ENCODE measurements around the gene MIGA1. TPM values are rescaled to one million over a fixed set of nuclear protein-coding genes. Genes with fewer than 3 reads are reported as not detected.
"Not testable (repeated sequence)": the region's sequence is repeated elsewhere in the genome, so short reads cannot be mapped to it uniquely, and the experiment has no call there.

MIGA1 gene, protein sequence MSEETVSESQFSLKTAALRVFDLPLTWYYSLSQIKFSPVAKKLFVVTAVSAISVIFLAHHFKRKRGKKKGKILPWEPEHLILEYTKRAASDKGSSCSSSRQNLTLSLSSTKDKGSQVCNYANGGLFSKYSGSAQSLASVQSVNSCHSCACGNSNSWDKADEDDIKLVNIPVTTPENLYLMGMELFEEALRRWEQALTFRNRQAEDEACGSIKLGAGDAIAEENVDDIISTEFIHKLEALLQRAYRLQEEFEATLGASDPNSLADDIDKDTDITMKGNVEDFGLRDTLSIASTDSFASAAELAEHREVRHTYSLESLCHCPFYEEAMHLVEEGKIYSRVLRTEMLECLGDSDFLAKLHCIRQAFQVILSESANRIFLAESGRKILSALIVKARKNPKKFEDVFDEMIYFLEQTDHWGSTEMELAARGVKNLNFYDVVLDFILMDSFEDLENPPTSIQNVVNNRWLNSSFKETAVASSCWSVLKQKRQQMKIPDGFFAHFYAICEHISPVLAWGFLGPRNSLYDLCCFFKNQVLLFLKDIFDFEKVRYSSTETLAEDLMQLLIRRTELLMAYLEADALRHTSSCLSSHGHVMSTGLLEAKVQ
- 10 to 100 TPM; 19.1 to 25.6 (median 22.7) TPM for polyA plus RNA-seq (ENCODE audit: insufficient read length in 4 of 4)

DNA sequence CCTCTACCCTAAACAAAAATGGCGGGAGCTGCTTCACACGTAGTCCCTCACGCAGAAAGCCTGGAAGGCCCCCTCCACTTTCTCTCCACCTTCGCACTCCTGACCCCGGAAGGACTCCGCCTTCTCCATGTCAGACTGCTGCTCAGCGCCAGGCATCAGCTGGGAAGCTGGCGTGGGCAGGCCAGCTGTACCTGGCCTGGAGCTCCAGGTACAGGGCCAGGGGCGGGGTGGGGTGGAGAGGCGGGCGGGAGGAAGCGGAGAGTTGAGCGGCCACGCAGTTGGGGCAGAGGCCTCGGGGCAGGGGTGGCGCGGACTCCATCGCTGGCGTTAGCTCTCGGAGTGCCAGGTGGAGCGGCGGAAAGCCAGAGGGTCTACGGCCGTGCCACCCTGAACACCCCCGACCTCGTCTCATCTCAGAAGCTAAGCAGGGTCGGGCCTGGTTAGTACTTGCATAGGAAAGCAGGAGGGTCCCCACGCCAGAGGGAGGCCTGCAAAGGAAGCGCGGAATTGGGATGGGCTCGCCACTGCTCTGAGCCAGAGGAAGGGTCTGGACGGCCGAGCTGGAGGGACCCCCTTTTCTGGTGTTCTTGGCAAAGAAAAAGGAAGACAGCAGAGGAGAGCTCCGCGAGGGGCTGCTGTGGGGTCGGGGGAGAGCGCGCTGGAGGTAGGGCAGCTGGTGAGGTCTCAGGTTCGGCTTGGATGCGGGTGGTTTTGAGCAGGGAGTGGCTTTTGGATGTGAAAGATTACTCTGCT lies at the start of gene MIGA1:
MIGA1 (plus strand) TSS at position 121 of the 753 bp plus-strand sequence. CDS start 3,604 bp downstream, outside the sequence.
- DNase-seq (ENCODE audit: low read depth in 4 of 4, low spot score in 3 of 4), result peak; percentile 84 to 85 (median 85)

DNA sequence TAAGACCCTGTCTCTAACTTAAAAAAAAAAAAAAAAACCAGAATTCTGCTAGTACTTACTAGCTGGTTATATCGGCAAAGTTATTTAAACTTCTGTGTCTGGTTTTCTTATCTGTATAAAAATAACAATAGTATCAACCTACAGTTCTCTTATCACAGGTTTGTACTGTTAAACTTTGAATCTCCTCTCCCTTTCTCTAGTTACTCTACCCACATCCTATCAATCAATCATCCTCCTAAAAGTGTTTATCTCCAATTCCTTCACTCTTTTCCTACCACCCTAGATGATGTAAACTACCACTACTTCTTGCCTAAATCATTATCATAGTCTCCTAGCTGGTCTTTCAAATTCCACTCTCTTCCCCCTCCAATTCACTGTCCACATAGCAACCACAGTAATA lies 47.4 kb upstream of the MIGA1 start:
- DNase-seq (ENCODE audit: low read depth in 4 of 4, low spot score in 3 of 4), result no peak

DNA sequence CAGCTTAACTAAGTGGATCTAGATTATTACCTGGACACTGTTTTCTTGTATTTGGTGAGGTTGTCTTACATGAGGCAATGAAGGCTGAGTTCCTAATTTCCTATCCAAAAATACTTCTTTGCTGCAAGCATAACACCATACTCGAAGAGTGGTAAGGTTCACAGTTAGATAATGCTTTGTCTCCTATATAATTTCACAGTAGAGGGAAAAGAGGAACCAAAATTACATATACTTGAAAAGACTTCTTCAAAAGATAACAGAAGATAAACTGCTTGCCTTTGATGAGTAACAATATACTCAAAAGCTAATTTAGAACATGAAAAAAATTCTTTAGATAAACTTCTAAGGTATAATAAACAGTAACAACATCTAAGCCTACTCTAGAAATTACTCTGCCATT lies 40.2 kb upstream of the MIGA1 start:
- no peak for DNase-seq (ENCODE audit: low read depth in 4 of 4, low spot score in 3 of 4)

DNA sequence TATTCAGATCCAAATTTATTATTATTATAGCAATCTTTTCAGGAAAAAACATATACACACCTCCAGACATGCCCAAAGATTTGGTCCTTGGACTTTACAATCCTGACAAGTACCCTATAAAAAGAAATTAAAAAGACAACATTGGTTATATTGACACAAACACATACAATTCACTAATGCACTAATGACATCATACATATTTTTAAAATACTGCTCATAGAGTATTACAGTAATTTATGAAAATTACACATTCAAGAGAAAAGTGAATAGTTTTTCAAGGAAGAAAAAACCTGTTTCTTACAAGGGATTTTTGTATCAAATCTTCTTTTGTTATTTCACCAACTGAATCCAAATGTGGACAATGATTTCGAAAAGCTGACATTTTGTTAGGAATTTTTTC lies 38.1 kb upstream of the MIGA1 start:
- no peak for DNase-seq (ENCODE audit: low read depth in 4 of 4, low spot score in 3 of 4)

DNA sequence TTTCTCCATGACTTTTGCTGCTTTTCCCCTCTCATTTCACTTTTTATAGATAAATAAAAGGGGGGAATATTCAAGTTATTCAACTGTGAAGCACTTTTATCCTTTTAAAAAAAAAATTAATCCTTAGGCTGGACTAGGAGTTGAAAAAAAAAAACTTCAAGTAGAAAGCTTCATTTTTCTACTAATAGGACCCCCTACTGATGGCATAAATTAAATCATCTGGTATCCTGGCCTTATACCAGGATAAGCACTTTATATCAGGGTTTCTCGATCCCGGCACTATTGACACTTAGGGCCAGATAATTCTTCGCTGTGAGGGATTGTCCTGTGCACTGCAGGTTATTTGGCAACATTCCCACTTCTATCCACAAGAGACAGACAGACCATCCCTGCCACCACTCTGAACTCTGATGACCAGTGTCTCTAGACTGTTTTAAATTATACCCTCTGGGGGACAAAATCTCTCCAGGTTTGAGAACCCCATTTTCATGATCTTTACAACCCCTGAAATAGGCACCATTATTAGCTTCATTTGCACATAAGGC lies 37.4 kb upstream of the MIGA1 start:
- no peak for DNase-seq (ENCODE audit: low read depth in 4 of 4, low spot score in 3 of 4)

DNA sequence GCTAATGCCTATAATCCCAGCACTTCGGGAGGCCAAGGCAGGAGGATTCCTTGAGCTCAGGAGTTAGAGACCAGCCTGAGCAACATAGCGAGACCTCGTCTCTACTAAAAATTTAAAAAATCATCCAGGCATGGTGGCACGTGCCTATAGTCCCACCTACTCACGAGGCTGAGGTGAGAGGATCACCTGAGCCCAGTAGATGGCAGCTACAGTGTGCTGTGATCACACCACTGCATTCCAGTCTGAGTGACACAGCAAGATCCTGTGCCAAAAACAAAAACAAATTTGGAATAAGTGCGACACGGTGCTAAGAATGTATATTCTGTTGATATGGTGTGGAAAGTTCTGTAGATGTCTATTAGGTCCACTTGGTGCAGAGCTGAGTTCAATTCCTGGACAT lies 34.9 kb upstream of the MIGA1 start:
- DNase-seq (ENCODE audit: low read depth in 4 of 4, low spot score in 3 of 4), result no peak

DNA sequence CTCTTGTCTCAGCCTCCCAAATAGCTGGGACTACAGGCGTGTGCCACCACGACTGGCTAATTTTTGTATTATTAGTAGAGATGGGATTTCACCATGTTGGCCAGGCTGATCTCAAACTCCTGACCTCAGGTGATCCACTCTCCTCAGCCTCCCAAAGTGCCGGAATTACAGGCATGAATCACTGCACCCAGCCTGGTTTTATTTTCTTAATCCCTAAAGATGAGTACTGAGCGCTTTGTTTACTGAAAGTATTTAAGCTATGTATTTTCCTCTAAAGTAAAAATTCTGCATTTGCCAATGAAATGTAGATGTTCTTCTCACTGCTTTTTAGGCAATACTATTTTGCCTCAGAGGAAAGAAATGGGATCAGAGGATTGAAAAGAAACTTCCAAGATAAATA lies 30.0 kb upstream of the MIGA1 start:
- not testable (repeated sequence) for DNase-seq (ENCODE audit: low read depth in 4 of 4, low spot score in 3 of 4)

DNA sequence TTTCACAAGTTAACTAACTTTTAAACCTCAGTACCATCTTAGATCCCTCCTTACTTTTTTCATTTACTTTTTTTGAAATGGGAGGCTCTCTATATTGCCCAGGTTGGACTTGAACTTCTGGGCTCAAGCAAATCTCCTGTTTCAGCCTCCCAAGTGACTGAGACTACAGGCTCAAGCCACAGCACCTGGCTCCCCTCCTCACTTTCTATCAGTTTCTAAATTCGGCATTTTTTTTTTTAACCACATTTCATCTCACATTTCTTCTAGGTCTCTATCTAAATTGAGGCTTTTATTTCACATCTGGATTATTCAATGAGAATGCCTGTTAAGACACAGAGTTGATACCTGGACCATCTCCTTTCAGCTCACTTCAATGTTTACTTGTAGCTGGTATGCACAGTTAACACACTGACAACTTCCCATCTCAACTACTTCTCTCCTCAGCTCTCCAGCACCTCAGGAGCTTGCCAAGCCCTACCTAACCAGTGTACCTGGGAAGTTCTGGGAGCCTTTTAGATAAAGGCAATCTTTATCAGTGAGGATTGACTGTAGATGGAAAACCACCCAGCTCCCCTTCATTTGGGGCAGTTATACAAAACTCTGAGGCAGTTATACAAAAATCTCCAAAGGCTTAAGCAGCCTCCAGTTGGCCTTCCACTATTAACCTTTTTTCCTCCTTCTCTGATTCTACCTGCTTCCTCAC lies 23.2 kb upstream of the MIGA1 start:
- no peak for DNase-seq (ENCODE audit: low read depth in 4 of 4, low spot score in 3 of 4)

DNA sequence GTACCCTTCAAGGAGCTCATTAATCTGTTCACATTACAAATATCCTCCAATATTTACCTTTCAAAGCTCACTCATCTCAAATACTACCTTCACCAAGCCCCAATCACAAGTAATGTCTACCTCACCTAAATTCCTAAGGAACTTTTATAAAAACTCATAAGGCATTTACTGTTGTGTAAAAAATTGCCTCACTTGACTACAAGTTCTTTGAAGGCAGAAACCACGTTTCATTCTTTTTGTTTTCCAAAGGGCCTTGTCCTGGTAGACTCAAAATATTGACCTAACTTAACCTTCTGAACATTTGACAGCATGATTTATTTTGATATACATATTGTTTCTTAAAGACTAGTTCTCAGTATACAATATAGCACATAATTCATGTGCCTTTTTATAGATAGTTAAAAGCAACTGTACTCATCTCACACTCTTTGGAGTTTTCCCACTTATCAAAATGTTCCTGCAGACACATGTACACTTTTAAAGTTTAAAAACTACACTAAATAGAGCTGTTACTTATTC lies 22.3 kb upstream of the MIGA1 start:
- DNase-seq (ENCODE audit: low read depth in 4 of 4, low spot score in 3 of 4), result no peak

DNA sequence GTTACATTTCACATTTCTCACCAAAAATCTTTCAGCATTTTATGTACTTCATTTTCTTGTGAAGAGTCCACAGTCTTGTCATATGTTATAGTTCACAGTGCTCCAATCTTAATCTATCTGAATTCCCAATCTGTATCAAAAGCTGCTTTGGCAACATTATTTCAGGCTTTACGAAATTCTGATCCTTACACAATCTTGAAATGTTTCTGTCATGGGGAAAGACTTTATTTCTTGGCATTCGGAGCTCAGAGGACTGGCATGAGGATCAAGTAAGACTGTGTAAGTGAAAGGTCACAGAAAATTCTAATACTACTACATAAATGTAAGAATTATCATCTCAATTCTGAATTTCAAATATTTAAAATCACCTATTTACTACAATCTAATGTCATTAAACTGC lies 21.8 kb upstream of the MIGA1 start:
- no peak for DNase-seq (ENCODE audit: low read depth in 4 of 4, low spot score in 3 of 4)

DNA sequence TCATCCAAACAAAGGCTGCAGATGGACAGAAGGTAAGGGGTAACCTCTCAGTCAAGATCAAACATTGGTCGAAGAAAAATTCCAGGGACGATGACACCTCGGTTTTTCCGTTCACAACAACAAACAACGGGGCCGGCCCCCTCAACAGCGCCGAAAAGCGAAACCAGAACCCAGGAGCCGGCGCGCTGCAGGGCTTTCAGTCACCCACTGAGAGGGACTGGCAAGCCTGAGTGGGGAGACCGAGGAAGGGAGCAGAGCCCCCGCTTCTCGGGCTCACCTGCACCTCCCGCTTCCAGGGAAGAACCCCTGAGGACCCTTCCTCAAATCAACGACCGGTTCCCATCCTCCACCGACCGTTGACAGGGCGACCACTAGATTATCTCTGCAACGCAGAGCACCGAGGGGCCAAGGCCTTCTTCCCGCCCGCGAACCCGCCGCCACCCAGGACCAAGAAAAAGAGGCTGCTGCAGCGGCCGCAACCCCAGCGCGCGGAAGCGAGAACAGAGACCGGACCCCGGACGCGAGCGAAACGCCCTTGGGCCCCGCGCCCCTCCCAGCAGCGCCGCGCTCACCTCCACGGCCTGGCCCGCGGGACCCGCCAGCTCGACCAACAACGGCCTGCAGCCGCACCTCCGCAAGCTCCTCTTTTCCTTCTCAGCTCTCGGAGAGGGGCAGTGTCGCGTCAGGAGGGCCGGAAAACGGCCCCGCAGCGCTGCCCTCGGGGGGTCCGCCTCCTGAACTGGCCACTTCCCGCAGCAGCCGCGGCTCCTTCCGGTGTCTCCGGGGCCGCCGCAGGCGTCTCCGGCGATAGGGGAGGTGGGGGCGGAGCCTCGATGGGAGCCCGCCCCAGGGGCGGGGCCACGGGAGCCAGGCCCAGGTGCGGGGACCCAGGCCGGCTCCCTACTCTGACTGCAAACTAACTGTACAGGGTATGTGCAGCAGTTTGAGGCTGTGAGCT lies 20.1 kb upstream of the MIGA1 start, which contains the start of gene USP33:
USP33 (minus strand) TSS at position 782 of the 958 bp plus-strand sequence. CDS start 18,155 bp downstream, outside the sequence.
- DNase-seq (ENCODE audit: low read depth in 4 of 4, low spot score in 3 of 4), result peak; percentile 81 to 83 (median 82)

DNA sequence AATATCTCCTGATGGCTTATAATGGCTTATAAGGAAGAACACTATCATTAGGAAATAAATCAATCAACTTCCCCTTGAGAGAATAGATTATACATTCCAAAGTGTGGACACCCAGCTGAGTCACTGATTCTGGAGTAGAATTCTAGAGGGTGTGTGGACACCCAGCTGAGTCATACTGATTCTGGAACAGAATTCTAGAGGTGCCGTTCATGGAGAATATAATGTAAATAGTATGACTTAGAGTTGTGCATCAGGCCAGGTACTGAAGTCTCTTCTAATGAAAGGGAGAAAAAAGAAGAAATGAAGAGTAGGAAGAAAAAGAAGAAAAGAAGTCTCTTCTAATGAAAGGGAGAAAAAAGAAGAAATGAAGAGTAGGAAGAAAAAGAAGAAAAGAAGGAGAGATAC lies 17.4 kb upstream of the MIGA1 start:
- no peak for DNase-seq (ENCODE audit: low read depth in 4 of 4, low spot score in 3 of 4)

DNA sequence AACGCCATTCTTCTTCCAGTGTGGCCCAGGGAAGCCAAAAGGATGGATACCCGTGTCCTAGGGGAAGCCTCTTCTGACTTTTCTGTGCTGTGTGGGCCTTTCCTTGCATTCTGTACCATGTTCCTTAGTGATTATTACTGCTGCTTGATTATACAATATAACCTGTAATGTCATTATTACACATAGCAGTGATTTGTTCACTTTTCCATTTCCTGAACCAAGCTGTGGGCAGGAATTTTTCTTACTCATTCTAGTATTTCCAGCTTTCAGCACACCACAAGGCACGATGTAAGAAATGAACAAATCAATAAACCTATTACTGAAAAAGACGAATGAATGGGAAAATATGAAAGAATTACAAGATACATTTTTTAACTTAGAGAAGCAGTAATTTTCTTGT lies 11.4 kb upstream of the MIGA1 start:
- no peak for DNase-seq (ENCODE audit: low read depth in 4 of 4, low spot score in 3 of 4)

DNA sequence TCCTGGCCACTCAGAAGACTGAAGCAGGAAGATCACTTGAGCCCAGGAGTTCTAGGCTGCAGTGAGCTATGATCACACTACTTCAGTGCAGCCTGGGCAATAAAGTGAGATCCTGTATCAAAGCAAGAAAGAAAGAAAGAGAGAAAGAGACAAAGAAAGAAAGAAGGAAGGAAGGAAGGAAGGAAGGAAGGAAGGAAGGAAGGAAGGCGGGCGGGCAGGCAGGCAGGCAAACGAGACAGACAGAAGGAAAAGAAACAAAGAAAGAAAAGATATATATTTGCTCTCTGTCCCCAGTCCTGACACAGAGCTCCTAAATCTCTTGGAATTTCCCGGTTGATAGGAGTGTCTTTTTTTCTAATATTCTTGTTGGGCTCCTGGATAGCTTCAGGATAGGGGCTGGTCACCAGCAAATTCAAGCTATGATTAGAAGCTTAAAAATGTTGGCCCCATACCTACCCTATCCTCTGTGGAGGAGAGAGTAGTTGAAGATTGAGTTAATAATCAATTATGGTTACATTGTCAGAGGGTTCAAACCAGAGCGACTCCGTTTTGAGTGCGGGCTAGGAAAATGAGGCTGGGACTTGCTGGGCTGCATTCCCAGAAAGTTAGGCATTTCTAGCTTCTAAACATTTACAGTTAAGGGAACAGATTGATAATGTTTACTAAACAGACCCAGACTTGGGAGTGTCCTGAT lies 3.3 kb upstream of the MIGA1 start:
- no peak for DNase-seq (ENCODE audit: low read depth in 4 of 4, low spot score in 3 of 4)

DNA sequence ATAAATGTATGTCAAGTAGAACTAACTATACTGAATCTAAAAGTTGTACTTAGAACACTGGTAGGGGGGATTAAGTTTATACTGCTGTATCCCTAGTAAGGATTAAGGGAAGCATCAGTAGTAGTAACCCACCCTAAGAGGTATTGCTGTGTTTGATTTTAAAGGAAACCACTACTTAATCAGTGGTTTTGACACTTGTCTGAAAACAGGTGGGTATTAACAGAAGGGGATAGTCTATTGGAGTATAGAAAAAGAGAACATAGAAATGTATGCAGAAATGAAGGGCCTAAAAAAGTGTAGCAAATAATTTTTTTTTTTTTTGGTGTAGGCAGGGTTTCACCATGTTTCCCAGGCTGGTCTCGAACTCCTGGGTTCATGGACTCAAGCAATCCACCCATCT lies 2.2 kb downstream of the MIGA1 start:
- no peak for DNase-seq (ENCODE audit: low read depth in 4 of 4, low spot score in 3 of 4)

DNA sequence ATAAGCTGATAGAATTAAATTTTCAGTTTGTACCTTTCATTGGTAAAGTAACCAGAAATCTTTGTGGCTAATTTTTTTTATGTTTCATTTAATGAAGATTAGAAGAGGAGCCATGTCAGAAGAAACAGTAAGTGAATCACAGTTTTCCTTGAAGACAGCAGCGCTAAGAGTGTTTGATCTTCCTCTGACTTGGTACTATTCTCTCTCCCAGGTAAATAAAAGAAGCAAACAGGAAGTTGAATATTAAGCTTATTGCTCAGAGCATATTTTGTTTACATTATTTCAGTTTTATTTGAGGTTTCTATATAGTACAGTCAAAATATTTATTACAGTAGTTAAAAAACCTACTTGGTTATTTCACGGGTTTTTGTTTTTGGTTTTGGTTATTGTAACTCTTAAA lies 3.7 kb downstream of the MIGA1 start:
- no peak for DNase-seq (ENCODE audit: low read depth in 4 of 4, low spot score in 3 of 4)

DNA sequence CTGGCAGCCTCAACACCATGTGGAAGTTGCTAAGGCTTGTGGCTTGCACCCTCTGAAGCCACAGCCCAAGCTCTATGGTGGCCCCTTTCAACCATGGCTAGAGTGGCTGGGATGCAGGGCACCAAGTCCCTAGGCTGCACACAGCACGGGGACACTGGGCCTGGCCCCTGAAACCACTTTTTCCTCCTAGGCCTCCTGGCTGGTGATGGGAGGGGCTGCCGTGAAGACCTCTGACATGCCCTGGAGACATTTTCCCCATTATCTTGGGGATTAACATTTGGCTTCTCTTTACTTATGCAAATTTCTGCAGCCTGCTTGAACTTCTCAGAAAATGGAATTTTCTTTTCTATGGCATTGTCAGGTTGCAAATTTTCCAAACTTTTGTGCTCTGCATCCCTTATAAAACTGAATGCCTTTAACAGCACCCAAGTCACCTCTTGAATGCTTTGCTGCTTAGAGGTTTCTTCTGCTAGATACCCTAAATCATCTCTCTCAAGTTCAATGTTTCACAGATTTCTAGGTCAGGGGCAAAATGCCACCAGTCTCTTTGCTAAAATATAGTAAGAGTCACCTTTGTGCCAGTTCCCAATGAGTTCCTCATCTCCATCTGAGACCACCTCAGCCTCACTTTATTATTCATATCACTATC lies 6.8 kb downstream of the MIGA1 start:
- not testable (repeated sequence) for DNase-seq (ENCODE audit: low read depth in 4 of 4, low spot score in 3 of 4)

DNA sequence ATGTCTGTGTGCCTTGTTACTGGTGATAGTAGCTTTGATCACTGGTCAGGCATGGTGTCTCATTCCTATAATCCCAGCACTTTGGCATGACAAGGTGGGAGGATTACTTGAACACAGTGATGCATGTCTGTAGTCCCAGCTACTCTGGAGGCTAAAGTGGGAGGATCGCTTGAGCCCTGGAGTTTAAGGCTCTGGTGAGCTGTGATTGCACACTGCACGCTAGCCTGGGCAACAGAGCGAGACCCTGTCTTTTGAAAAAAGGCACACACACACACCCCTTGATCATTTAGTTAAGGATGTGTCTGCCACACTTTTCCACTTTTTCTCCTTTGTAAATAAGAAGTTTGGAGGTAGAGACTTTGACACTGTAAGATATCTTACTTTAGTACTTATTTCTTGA lies 15.1 kb downstream of the MIGA1 start:
- no peak for DNase-seq (ENCODE audit: low read depth in 4 of 4, low spot score in 3 of 4)

Measured in right renal pelvis (tissue), 4 donors.